Kidney (tissue), 14 donors: ENCODE results near the gene ATP11A. TPM values are rescaled to one million over a fixed set of nuclear protein-coding genes. Genes with fewer than 3 reads are reported as not detected.

ENCODE experiments used
- DNase-seq, 5 donors: peaks; one replicate each; pipeline ENCODE4 v3.0.0-alpha.2; 2013 to 2020
- FAIRE-seq: peaks from 2 replicates; lab custom pipeline; 2012; peaks lifted over from hg19 to GRCh38; lab: Jason Lieb, UNC
- H3K27ac ChIP-seq, 2 donors: one replicate each; pipeline ENCODE4 v1.7.0; 2013; ENCODE audit warnings: low read depth in 2 of 2, low read length in 2 of 2, inconsistent platforms in 1 of 2
- H3K27me3 ChIP-seq: one replicate; pipeline ENCODE4 v1.7.1; 2013; ENCODE audit warnings: low read length, inconsistent platforms; ENCODE audit not compliant: control insufficient read depth, insufficient read depth
- H3K36me3 ChIP-seq, 3 donors: one replicate each; pipeline versions ENCODE4 v1.7.0 to v1.7.1; 2013; ENCODE audit warnings: low read length in 3 of 3, control low read depth in 1 of 3, inconsistent platforms in 1 of 3; ENCODE audit not compliant: insufficient read depth in 3 of 3, control insufficient read depth in 2 of 3
- H3K4me1 ChIP-seq, 3 donors: one replicate each; pipeline versions ENCODE4 v1.7.0 to v1.7.1; 2013; ENCODE audit warnings: low read length in 3 of 3, inconsistent platforms in 1 of 3, low read depth in 1 of 3; ENCODE audit not compliant: control insufficient read depth in 2 of 3, insufficient read depth in 2 of 3
- H3K4me3 ChIP-seq, 3 donors: one replicate each; pipeline versions ENCODE4 v1.7.0 to v1.8.1; 2013; ENCODE audit warnings: low read length in 3 of 3, control low read depth in 1 of 3, inconsistent platforms in 1 of 3
- H3K9ac ChIP-seq, 3 donors: one replicate each; pipeline versions ENCODE4 v1.7.0 to v1.7.1; 2013; ENCODE audit warnings: low read length in 3 of 3, control low read depth in 1 of 3, inconsistent platforms in 1 of 3
- H3K9me3 ChIP-seq, 3 donors: one replicate each; pipeline versions ENCODE4 v1.7.0 to v1.7.1; 2013; ENCODE audit warnings: low read length in 3 of 3, control low read depth in 1 of 3, inconsistent platforms in 1 of 3; ENCODE audit not compliant: control insufficient read depth in 2 of 3, insufficient read depth in 1 of 3
- CTCF ChIP-seq: IDR thresholded peaks from 3 replicates; pipeline ENCODE4 v1.5.1; 2012; ENCODE audit warnings: mild to moderate bottlenecking, moderate library complexity, borderline replicate concordance; ENCODE audit not compliant: insufficient read depth; ENCODE audit errors: extremely low read depth
- intact Hi-C: fragments of 100-400 bp; cut with DNase I; formaldehyde crosslinking; loops from one replicate; pipeline ENCODE4 v1.11.1; 2022
- polyA plus RNA-seq: library from polyadenylated mRNA; stranded (reverse); fragments of 350-450 nt; fragmentation: Illumina TruSeq; extraction: RNeasy Lipid Tissue Mini Kit (QIAGEN cat#74804); gene quantifications from one replicate; pipeline ENCODE4 v1.2.3, GENCODE V29; 2014; ENCODE audit warnings: low read depth, low replicate concordance; ENCODE audit not compliant: insufficient read depth
- total RNA-seq: library from RNA; stranded (reverse); fragmentation: NEBNext Ultra II Directional; extraction: Animal tissue kit (Norgen Biotek cat#: 25700); gene quantifications from one replicate; pipeline ENCODE4 v1.2.1, GENCODE V29; 2021
- donor health status: control.
- donor health status: control.
- donor health status: control.
- donor health status: control.
- donor health status: control.
- donor health status: DM: yes; HTN: yes; CAD: no.
- donor health status: Normal renal cell carcinoma (clear cell type).

ATP11A gene
- total and polyA plus RNA-seq, 2 donors from 2014 or later, result 4.9 to 212 TPM

GRCh38 chr13:112715210-112715609 lies 25.4 kb downstream of the ATP11A start:
- H3K36me3 ChIP-seq, result no peaks in the 10 kb centered on the region
- no peak overlapping the region for H3K27ac ChIP-seq
- no peak for TF ChIP-seq CTCF
- peaks cover 0 to 3% (median 0%) of the 10 kb centered on the region in 3 donors for H3K9me3 ChIP-seq
- intact Hi-C loops, result no loop called here
- peak in 1 of 5 donors; percentile 64 for DNase-seq
- no peaks in the 10 kb centered on the region for H3K27me3 ChIP-seq
- no peak for FAIRE-seq
- H3K9ac ChIP-seq, result no peak overlapping the region
- H3K4me1 ChIP-seq, result peaks cover 0 to 16% (median 9%) of the 10 kb centered on the region in 3 donors
- H3K4me3 ChIP-seq, result no peak overlapping the region

- Histone ChIP-seq H3K36me3 (no peaks in the 10 kb centered on the region), H3K27me3 (no peaks in the 10 kb centered on the region), H3K4me3 (no peak overlapping the region), H3K9ac (no peak overlapping the region), H3K27ac (no peak overlapping the region), H3K9me3 (peaks cover 0 to 3% (median 0%) of the 10 kb centered on the region in 3 donors), H3K4me1 (peaks cover 0 to 16% (median 9%) of the 10 kb centered on the region in 3 donors)
- TF ChIP-seq CTCF, result no peak
- intact Hi-C loops, result no loop called here
- peak in 1 of 5 donors; percentile 44 for DNase-seq
- no peak for FAIRE-seq
These were observed 26.1 kb downstream of the ATP11A start for GRCh38 chr13:112715715-112716460.

- H3K9ac ChIP-seq, result no peak overlapping the region
- peaks cover 0 to 11% (median 8%) of the 10 kb centered on the region in 3 donors for H3K4me1 ChIP-seq
- no peak overlapping the region for H3K4me3 ChIP-seq
- no peak for TF ChIP-seq CTCF
- no peak overlapping the region for H3K27ac ChIP-seq
- no peaks in the 10 kb centered on the region for H3K27me3 ChIP-seq
- intact Hi-C loops, result no loop called here
- no peaks in the 10 kb centered on the region for H3K36me3 ChIP-seq
- H3K9me3 ChIP-seq, result peaks cover 0 to 3% (median 0%) of the 10 kb centered on the region in 3 donors
- FAIRE-seq, result no peak
- no peak for DNase-seq
These were observed 26.6 kb downstream of the ATP11A start for GRCh38 chr13:112716461-112716820.
